Panc1 (cell line): ENCODE results near the gene TTLL11. TPM values are rescaled to one million over a fixed set of nuclear protein-coding genes. Genes with fewer than 3 reads are reported as not detected.

Experiments used
- ATAC-seq: fragments of 200-7000 bp; cut with Tn5 transposase; 2 replicates; pipeline ENCODE4 v1.9.1; 2020; ENCODE audit warnings: mild to moderate bottlenecking, moderate library complexity
- BruUV-seq: library from RNA; stranded (reverse); fragments of 400-500 nt; replicated peaks from 2 replicates; lab custom pipeline; 2021; lab: Mats Ljungman, UMichigan
- CTCF ChIA-PET: fragments of 300-600 bp; sonication (Branson Sonifier 250); formaldehyde crosslinking; loops from one replicate; lab custom pipeline; 2022; ENCODE audit warnings: antibody characterized with exemption; lab: Charles Lee
- POLR2A ChIA-PET: fragments of 300-600 bp; sonication (Branson Sonifier 250); formaldehyde crosslinking; loops from one replicate; lab custom pipeline; 2022; ENCODE audit warnings: antibody characterized with exemption; lab: Charles Lee
- DNase-seq: peaks from one replicate; pipeline ENCODE4 v3.0.0-alpha.2; 2010; ENCODE audit warnings: low read depth, low spot score
- H3K27ac ChIP-seq: 2 replicates; pipeline ENCODE4 v1.5.1; 2011; ENCODE audit warnings: mild to moderate bottlenecking, low read length, inconsistent platforms
- H3K27me3 ChIP-seq: fragments of 200-500 bp; sonication (Bioruptor generic); 2 replicates; pipeline ENCODE4 v1.6.0; 2014; ENCODE audit warnings: low read length, inconsistent platforms; ENCODE audit not compliant: control insufficient read depth, insufficient read depth
- H3K36me3 ChIP-seq: fragments of 200-500 bp; sonication (Bioruptor generic); 2 replicates; pipeline ENCODE4 v1.5.1; 2014; ENCODE audit warnings: inconsistent platforms, mild to moderate bottlenecking, low read length, moderate library complexity; ENCODE audit not compliant: control insufficient read depth, insufficient read depth
- H3K4me1 ChIP-seq: 2 replicates; pipeline ENCODE4 v1.5.1; 2011; ENCODE audit warnings: inconsistent platforms, mild to moderate bottlenecking, low read length, moderate library complexity; ENCODE audit not compliant: control insufficient read depth, insufficient read depth
- H3K4me3 ChIP-seq, 2 experiments: 2 replicates each; pipeline ENCODE4 v1.5.1; 2011 to 2012; ENCODE audit warnings: low read depth in 2 of 2, low read length in 2 of 2, mild to moderate bottlenecking in 2 of 2, inconsistent platforms in 1 of 2, moderate library complexity in 1 of 2
- H3K9me3 ChIP-seq: fragments of 200-500 bp; sonication (Bioruptor generic); 2 replicates; pipeline ENCODE4 v1.5.1; 2014; ENCODE audit warnings: low read depth, mild to moderate bottlenecking, inconsistent platforms, low read length, moderate library complexity; ENCODE audit not compliant: control insufficient read depth, insufficient read depth
- CTCF ChIP-seq: fragments of 450-650 bp; IDR thresholded peaks from 2 replicates; pipeline ENCODE4 v1.5.1; 2017; ENCODE audit warnings: mild to moderate bottlenecking
- POLR2AphosphoS5 ChIP-seq: IDR thresholded peaks from 2 replicates; pipeline ENCODE4 v1.6.1; 2012; ENCODE audit warnings: mild to moderate bottlenecking, low read depth, low read length, moderate library complexity
- REST ChIP-seq, 2 experiments: IDR thresholded peaks; 2 replicates each; pipeline ENCODE4 v1.6.1; 2011 to 2012; ENCODE audit warnings: low read depth in 2 of 2, control low read depth in 1 of 2, low read length in 1 of 2, mild to moderate bottlenecking in 1 of 2, moderate library complexity in 1 of 2; ENCODE audit not compliant: insufficient read depth in 1 of 2
- SIN3A ChIP-seq: IDR thresholded peaks from 2 replicates; pipeline ENCODE4 v1.6.1; 2012; ENCODE audit warnings: low read depth, mild to moderate bottlenecking, low read length, moderate library complexity, borderline replicate concordance; ENCODE audit not compliant: insufficient read depth
- TCF7L2 ChIP-seq: IDR thresholded peaks from 2 replicates; pipeline ENCODE4 v1.6.1; 2011; ENCODE audit warnings: mild to moderate bottlenecking, low read depth, low read length, inconsistent platforms
- in situ Hi-C: cut with HindIII; loops from 2 replicates; pipeline ENCODE4 v1.10.0; 2016; ENCODE audit warnings: low sequenced_read_pairs, low pct_unique_long_range_greater_than_20kb
- intact Hi-C: fragments of 100-400 bp; cut with micrococcal nuclease; formaldehyde crosslinking; loops from one replicate; pipeline ENCODE4 v1.10.0; 2022; ENCODE audit not compliant: unreplicated experiment
- total RNA-seq: library from RNA; stranded (reverse); gene quantifications from one replicate; pipeline ENCODE4 v1.2.1, GENCODE V29; 2021; ENCODE audit not compliant: unreplicated experiment

Gene TTLL11
- total RNA-seq, 1 experiment from 2014 or later, result 1.1 TPM

DNA sequence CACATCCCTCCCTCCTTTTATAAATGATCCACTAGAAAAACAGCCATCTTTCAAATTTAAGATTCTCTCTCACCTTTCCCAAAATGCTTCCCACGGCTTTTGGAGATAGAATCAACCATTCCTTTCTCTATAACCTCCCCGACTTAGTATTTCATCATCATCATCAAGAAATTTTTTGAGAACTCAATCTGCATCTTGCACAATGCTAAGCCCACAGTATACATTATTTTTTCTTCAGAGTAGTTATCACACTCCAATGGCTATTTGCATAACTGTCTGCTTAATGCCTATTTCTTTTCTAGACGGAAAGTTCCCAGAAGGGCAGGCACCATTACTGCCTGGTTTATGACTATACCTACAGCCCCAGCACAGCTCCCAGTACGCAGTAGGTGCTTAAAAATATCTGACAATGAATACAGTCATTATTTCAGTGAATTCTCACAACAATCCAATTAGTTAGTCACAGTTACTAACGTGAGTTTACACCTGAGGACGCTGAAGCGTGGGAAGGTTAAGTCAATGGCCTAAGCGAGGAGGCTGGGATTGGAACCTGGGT, 212.7 kb downstream of the TTLL11 start:
- POLR2A ChIA-PET, result no interaction called here
- Histone ChIP-seq H3K4me3 (no peak overlapping the region), H3K27ac (no peak overlapping the region), H3K4me1 (no peaks in the 10 kb centered on the region), H3K27me3 (no peaks in the 10 kb centered on the region), H3K36me3 (no peaks in the 10 kb centered on the region), H3K9me3 (no peaks in the 10 kb centered on the region)
- BruUV-seq, result no TSS peak
- in situ Hi-C loops, result no loop called here
- CTCF ChIA-PET, result no interaction called here
- ATAC-seq, result no peak
- TF ChIP-seq POLR2AphosphoS5, result no peak
- TF ChIP-seq TCF7L2, result no peak
- TF ChIP-seq REST (IDR thresholded peaks at IDR 0.05; ENCODE audit: insufficient read depth in 1 of 2, low read depth in 2 of 2, low read length in 1 of 2), result no peak
- TF ChIP-seq SIN3A, result no peak
- no peak for TF ChIP-seq CTCF
- intact Hi-C loops, result no loop called here
- DNase-seq, result no peak

- no peaks in the 10 kb centered on the region for H3K36me3 ChIP-seq
- BruUV-seq, result no TSS peak
- H3K27me3 ChIP-seq, result no peaks in the 10 kb centered on the region
- H3K4me1 ChIP-seq, result no peaks in the 10 kb centered on the region
- no peaks in the 10 kb centered on the region for H3K9me3 ChIP-seq
- TF ChIP-seq SIN3A (no peak), POLR2AphosphoS5 (no peak), TCF7L2 (no peak), CTCF (no peak), REST (IDR thresholded peaks at IDR 0.05; ENCODE audit: insufficient read depth in 1 of 2, low read depth in 2 of 2, low read length in 1 of 2) (no peak)
- in situ Hi-C loops (no loop called here), intact Hi-C loops (no loop called here)
- ATAC-seq (no peak), DNase-seq (no peak)
- ChIA-PET POLR2A (no interaction called here), CTCF (no interaction called here)
- no peak overlapping the region for H3K27ac ChIP-seq
- no peak overlapping the region for H3K4me3 ChIP-seq
Observed at GRCh38 chr9:121878271-121878822, 214.8 kb downstream of the TTLL11 start.
